Iris pigment epithelial cell (primary cell): ENCODE measurements around the gene KHDC1L.
A peak's percentile ranks its signal among the peaks of the same experiment; 100 is the strongest.
"Not testable (repeated sequence)": the region's sequence is repeated elsewhere in the genome, so short reads cannot be mapped to it uniquely, and the experiment has no call there.

ENCODE experiments used
- DNase-seq: peaks from one replicate; pipeline ENCODE4 v3.0.0-alpha.2; 2011; ENCODE audit warnings: low read depth

KHDC1L gene

GRCh38 chr6:73204252-73204651 is 21.0 kb downstream of the KHDC1L start:
- no peak for DNase-seq

- peak; percentile 13 for DNase-seq
These were observed 22.2 kb downstream of the KHDC1L start for GRCh38 chr6:73203098-73203497.

- DNase-seq: no peak
These were observed 24.6 kb downstream of the KHDC1L start for GRCh38 chr6:73200735-73201134.

- DNase-seq: no peak
These were observed 25.0 kb downstream of the KHDC1L start for GRCh38 chr6:73200247-73200646.

GRCh38 chr6:73194744-73195143 is 30.6 kb downstream of the KHDC1L start:
- DNase-seq: no peak

GRCh38 chr6:73193302-73193701 is 32.0 kb downstream of the KHDC1L start:
- not testable (repeated sequence) for DNase-seq

- DNase-seq: no peak
These were observed 43.2 kb downstream of the KHDC1L start for GRCh38 chr6:73182021-73182607.

- peak; percentile 80 for DNase-seq
These were observed 44.3 kb downstream of the KHDC1L start for GRCh38 chr6:73180763-73181619.

GRCh38 chr6:73180076-73180738 is 45.1 kb downstream of the KHDC1L start:
- DNase-seq: no peak

- no peak for DNase-seq
These were observed 47.9 kb downstream of the KHDC1L start for GRCh38 chr6:73177221-73177944.

- DNase-seq: no peak
These were observed 49.2 kb downstream of the KHDC1L start for GRCh38 chr6:73176057-73176456.

GRCh38 chr6:73174646-73175045 is 50.6 kb downstream of the KHDC1L start:
- DNase-seq: no peak
